HepG2 (cell line): ENCODE data around the gene NOTUM. TPM values are rescaled to one million over a fixed set of nuclear protein-coding genes. Genes with fewer than 3 reads are reported as not detected.

Experiments
- ARNTL ChIP-seq: sonication (generic); formaldehyde crosslinking; IDR thresholded peaks from 2 replicates; pipeline ENCODE4 v1.4.0; 2020; ENCODE audit warnings: mild to moderate bottlenecking, missing genetic modification reagents
- ATF3 ChIP-seq: sonication (generic); formaldehyde crosslinking; IDR thresholded peaks from 2 replicates; pipeline ENCODE4 v1.4.0; 2020; ENCODE audit warnings: missing genetic modification reagents
- CBFB ChIP-seq: sonication (generic); formaldehyde crosslinking; IDR thresholded peaks from 2 replicates; pipeline ENCODE4 v1.4.0; 2020; ENCODE audit warnings: missing genetic modification reagents
- CBX5 ChIP-seq: sonication (generic); formaldehyde crosslinking; IDR thresholded peaks from 2 replicates; pipeline ENCODE4 v1.4.0; 2020; ENCODE audit warnings: missing genetic modification reagents, borderline replicate concordance
- CC2D1A ChIP-seq: sonication (generic); formaldehyde crosslinking; IDR thresholded peaks from 2 replicates; pipeline ENCODE4 v1.8.1; 2023; ENCODE audit warnings: mild to moderate bottlenecking, missing genetic modification reagents
- FOXK1 ChIP-seq: sonication (generic); formaldehyde crosslinking; IDR thresholded peaks from 2 replicates; pipeline ENCODE4 v1.4.0; 2020; ENCODE audit warnings: low read depth, missing genetic modification reagents, borderline replicate concordance
- FOXK2 ChIP-seq: fragments of 450-650 bp; IDR thresholded peaks from 2 replicates; pipeline ENCODE4 v1.6.1; 2016
- HOXD1 ChIP-seq: sonication (generic); formaldehyde crosslinking; IDR thresholded peaks from 2 replicates; pipeline ENCODE4 v1.5.0; 2020; ENCODE audit warnings: missing genetic modification reagents
- KDM1A ChIP-seq: IDR thresholded peaks from 2 replicates; pipeline ENCODE4 v1.6.1; 2016; ENCODE audit warnings: missing compliant biosample characterization
- MEIS2 ChIP-seq: sonication (generic); formaldehyde crosslinking; IDR thresholded peaks from 2 replicates; pipeline ENCODE4 v1.9.0; 2021; ENCODE audit warnings: mild to moderate bottlenecking, missing genetic modification reagents
- MLLT10 ChIP-seq: sonication (generic); formaldehyde crosslinking; IDR thresholded peaks from 2 replicates; pipeline ENCODE4 v1.4.0; 2020; ENCODE audit warnings: missing genetic modification reagents
- MXD3 ChIP-seq: IDR thresholded peaks from 2 replicates; pipeline ENCODE4 v1.6.1; 2016; ENCODE audit warnings: mild to moderate bottlenecking, missing biosample characterization, missing genetic modification reagents
- NFE2L2 ChIP-seq: fragments of 150-350 bp; IDR thresholded peaks from 2 replicates; pipeline ENCODE4 v1.6.1; 2014; ENCODE audit warnings: low read length
- NR2F2 ChIP-seq: IDR thresholded peaks from 2 replicates; pipeline ENCODE4 v1.6.1; 2012; ENCODE audit warnings: low read depth, inconsistent platforms, borderline replicate concordance
- POGZ ChIP-seq: sonication (generic); formaldehyde crosslinking; IDR thresholded peaks from 2 replicates; pipeline ENCODE4 v1.4.0; 2020; ENCODE audit warnings: mild to moderate bottlenecking, missing genetic modification reagents
- RELA ChIP-seq: sonication (generic); formaldehyde crosslinking; IDR thresholded peaks from 2 replicates; pipeline ENCODE4 v1.4.0; 2020; ENCODE audit warnings: missing genetic modification reagents
- RFXAP ChIP-seq: sonication (generic); formaldehyde crosslinking; IDR thresholded peaks from 2 replicates; pipeline ENCODE4 v1.4.0; 2020; ENCODE audit warnings: missing genetic modification reagents, borderline replicate concordance
- SSRP1 ChIP-seq: IDR thresholded peaks from 2 replicates; pipeline ENCODE4 v1.6.1; 2016; ENCODE audit warnings: control low read depth
- SYNCRIP ChIP-seq: fragments of 200-400 bp; formaldehyde crosslinking; IDR thresholded peaks from 2 replicates; pipeline ENCODE4 v1.6.1; 2018; ENCODE audit warnings: mild to moderate bottlenecking, low read depth, low read length; ENCODE audit not compliant: insufficient read depth
- TAF1 ChIP-seq: sonication (generic); formaldehyde crosslinking; IDR thresholded peaks from 2 replicates; pipeline ENCODE4 v1.4.0; 2020; ENCODE audit warnings: missing genetic modification reagents
- ZBTB8A ChIP-seq: sonication (generic); formaldehyde crosslinking; IDR thresholded peaks from 2 replicates; pipeline ENCODE4 v1.4.0; 2020; ENCODE audit warnings: mild to moderate bottlenecking, low read depth, missing genetic modification reagents, borderline replicate concordance
- ZFP37 ChIP-seq: sonication (generic); formaldehyde crosslinking; IDR thresholded peaks from 2 replicates; pipeline ENCODE4 v1.4.0; 2020; ENCODE audit warnings: missing genetic modification reagents, borderline replicate concordance
- ZKSCAN1 ChIP-seq: fragments of 150-350 bp; IDR thresholded peaks from 2 replicates; pipeline ENCODE4 v1.6.1; 2014; ENCODE audit warnings: low read length
- ZNF274 ChIP-seq: sonication (generic); formaldehyde crosslinking; IDR thresholded peaks from 2 replicates; pipeline ENCODE4 v1.5.1; 2020; ENCODE audit warnings: mild to moderate bottlenecking, missing genetic modification reagents
- ZNF317 ChIP-seq: sonication (generic); formaldehyde crosslinking; IDR thresholded peaks from 2 replicates; pipeline ENCODE4 v1.5.0; 2020; ENCODE audit warnings: mild to moderate bottlenecking, missing genetic modification reagents
- ZNF354B ChIP-seq: sonication (generic); formaldehyde crosslinking; IDR thresholded peaks from 2 replicates; pipeline ENCODE4 v1.8.0; 2022; ENCODE audit warnings: mild to moderate bottlenecking, missing genetic modification reagents
- ZNF367 ChIP-seq: sonication (generic); formaldehyde crosslinking; IDR thresholded peaks from 2 replicates; pipeline ENCODE4 v1.4.0; 2020; ENCODE audit warnings: missing genetic modification reagents, borderline replicate concordance
- ZNF543 ChIP-seq: sonication (generic); formaldehyde crosslinking; IDR thresholded peaks from 2 replicates; pipeline ENCODE4 v1.4.0; 2020; ENCODE audit warnings: mild to moderate bottlenecking, missing genetic modification reagents
- ZNF570 ChIP-seq: sonication (generic); formaldehyde crosslinking; IDR thresholded peaks from 2 replicates; pipeline ENCODE4 v1.4.0; 2020; ENCODE audit warnings: mild to moderate bottlenecking, missing genetic modification reagents, borderline replicate concordance
- polyA plus RNA-seq, 8 experiments: library from polyadenylated mRNA; depleted of rRNA in 3 of 8; stranded (reverse) in 7 of 8; unstranded in 1 of 8; fragments of >200 nt; fragmentation: Illumina TruSeq in 4 of 8; extraction: Trizol in 4 of 8; gene quantifications; 2 replicates each; pipeline versions ENCODE4 v1.2.1 to v1.2.3, GENCODE V29; 2011 to 2016; ENCODE audit warnings: low read depth in 4 of 8, missing spikeins in 1 of 8, mixed read lengths in 1 of 8; ENCODE audit not compliant: insufficient read depth in 1 of 8
- total RNA-seq, 5 experiments: library from RNA; depleted of rRNA; stranded (reverse); fragments of >200 nt; fragmentation: Illumina TruSeq; extraction: Trizol; gene quantifications; 2 replicates each; pipeline ENCODE4 v1.2.3, GENCODE V29; 2016; ENCODE audit warnings: low read depth in 1 of 5
- TF ChIP-seq, protein P1 (sequence below): sonication (generic); formaldehyde crosslinking; IDR thresholded peaks from 2 replicates; pipeline ENCODE4 v1.8.0; 2023; ENCODE audit warnings: mild to moderate bottlenecking, missing genetic modification reagents
- TF ChIP-seq, protein P2 (sequence below): sonication (generic); formaldehyde crosslinking; conservative IDR thresholded peaks from 2 replicates; pipeline ENCODE4 v1.8.1; 2023; ENCODE audit warnings: missing genetic modification reagents

The NOTUM gene
- total and polyA plus RNA-seq, 2 of the 13 experiments (the other 11 are each of a cell fraction or from before 2014, with no cell fraction given) = 150 to 160 TPM

GRCh38 chr17:81991684-81992305, 30.8 kb upstream of the NOTUM start (continued):
- TF ChIP-seq, protein P1, sequence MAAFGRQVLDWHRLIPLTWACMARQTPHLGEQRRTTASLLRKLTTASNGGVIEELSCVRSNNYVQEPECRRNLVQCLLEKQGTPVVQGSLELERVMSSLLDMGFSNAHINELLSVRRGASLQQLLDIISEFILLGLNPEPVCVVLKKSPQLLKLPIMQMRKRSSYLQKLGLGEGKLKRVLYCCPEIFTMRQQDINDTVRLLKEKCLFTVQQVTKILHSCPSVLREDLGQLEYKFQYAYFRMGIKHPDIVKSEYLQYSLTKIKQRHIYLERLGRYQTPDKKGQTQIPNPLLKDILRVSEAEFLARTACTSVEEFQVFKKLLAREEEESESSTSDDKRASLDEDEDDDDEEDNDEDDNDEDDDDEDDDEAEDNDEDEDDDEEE = peak; percentile 79; the same call in 1 of the 2 replicates
- TF ChIP-seq, protein P2, sequence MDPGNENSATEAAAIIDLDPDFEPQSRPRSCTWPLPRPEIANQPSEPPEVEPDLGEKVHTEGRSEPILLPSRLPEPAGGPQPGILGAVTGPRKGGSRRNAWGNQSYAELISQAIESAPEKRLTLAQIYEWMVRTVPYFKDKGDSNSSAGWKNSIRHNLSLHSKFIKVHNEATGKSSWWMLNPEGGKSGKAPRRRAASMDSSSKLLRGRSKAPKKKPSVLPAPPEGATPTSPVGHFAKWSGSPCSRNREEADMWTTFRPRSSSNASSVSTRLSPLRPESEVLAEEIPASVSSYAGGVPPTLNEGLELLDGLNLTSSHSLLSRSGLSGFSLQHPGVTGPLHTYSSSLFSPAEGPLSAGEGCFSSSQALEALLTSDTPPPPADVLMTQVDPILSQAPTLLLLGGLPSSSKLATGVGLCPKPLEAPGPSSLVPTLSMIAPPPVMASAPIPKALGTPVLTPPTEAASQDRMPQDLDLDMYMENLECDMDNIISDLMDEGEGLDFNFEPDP = no peak
- TF ChIP-seq TAF1 (CRISPR knock-in tag) (peak; percentile 90), ZNF354B (CRISPR knock-in tag) (peak; percentile 88), ATF3 (CRISPR knock-in tag) (peak; percentile 50; the same call in 1 of the 2 replicates), MLLT10 (no peak), SYNCRIP (no peak), ZFP37 (peak; percentile 73), CBFB (CRISPR knock-in tag) (peak; percentile 76; the same call in 1 of the 2 replicates), CC2D1A (no peak), ZNF543 (peak; percentile 86), RFXAP (CRISPR knock-in tag) (no peak; the same call in none of the 2 replicates), CBX5 (CRISPR knock-in tag) (peak; percentile 95), ZNF274 (CRISPR knock-in tag) (no peak), KDM1A (CRISPR knock-in tag) (peak; percentile 80; the same call in 1 of the 2 replicates), ZNF367 (CRISPR knock-in tag) (peak; percentile 80; the same call in 1 of the 2 replicates), POGZ (CRISPR knock-in tag) (no peak), ZBTB8A (CRISPR knock-in tag) (no peak), ZNF570 (no peak), ZNF317 (0 out of 2 replicates have a peak, but pooled peaks have one; percentile 54), MXD3 (peak; percentile 89; the same call in 1 of the 2 replicates), ZKSCAN1 (no peak; the same call in 1 of the 2 replicates), RELA (peak; percentile 51; the same call in 1 of the 2 replicates), NR2F2 (no peak), ARNTL (peak; percentile 72), SSRP1 (0 out of 2 replicates have a peak, but pooled peaks have one; percentile 16), FOXK2 (peak; percentile 46; the same call in 1 of the 2 replicates), FOXK1 (peak; percentile 83), MEIS2 (CRISPR knock-in tag) (peak; percentile 65; the same call in 1 of the 2 replicates), HOXD1 (CRISPR knock-in tag) (peak; percentile 75; the same call in 1 of the 2 replicates), NFE2L2 (no peak; the same call in none of the 2 replicates)
